Activated T-cell treated with anti-CD3 and anti-CD28 coated beads for 1 hour (primary cell): Measurements from ENCODE around the gene DGKI.

Source experiments
- DNase-seq: peaks from one replicate; pipeline ENCODE4 v3.0.0-alpha.2; 2020; ENCODE audit warnings: low read depth

The DGKI gene

GRCh38 chr7:137652721-137653120 is 194.1 kb downstream of the DGKI start:
- no peak for DNase-seq

- no peak for DNase-seq
Measured at GRCh38 chr7:137647905-137648565, 198.7 kb downstream of the DGKI start.

GRCh38 chr7:137642472-137642871 is 204.3 kb downstream of the DGKI start:
- DNase-seq, result no peak

- DNase-seq, result no peak
Measured at GRCh38 chr7:137642031-137642430, 204.7 kb downstream of the DGKI start.

- no peak for DNase-seq
Measured at GRCh38 chr7:137636376-137636775, 210.4 kb downstream of the DGKI start.

- no peak for DNase-seq
Measured at GRCh38 chr7:137635874-137636273, 210.9 kb downstream of the DGKI start.

GRCh38 chr7:137635132-137635531 is 211.6 kb downstream of the DGKI start:
- DNase-seq, result no peak

- no peak for DNase-seq
Measured at GRCh38 chr7:137634356-137634755, 212.4 kb downstream of the DGKI start.

- no peak for DNase-seq
Measured at GRCh38 chr7:137633133-137633532, 213.6 kb downstream of the DGKI start.

GRCh38 chr7:137628216-137628615 is 218.6 kb downstream of the DGKI start:
- DNase-seq, result no peak

- DNase-seq, result no peak
Measured at GRCh38 chr7:137626469-137627067, 220.2 kb downstream of the DGKI start.

- DNase-seq, result no peak
Measured at GRCh38 chr7:137625197-137625596, 221.6 kb downstream of the DGKI start.

GRCh38 chr7:137619181-137619580 is 227.6 kb downstream of the DGKI start:
- DNase-seq, result no peak

- no peak for DNase-seq
Measured at GRCh38 chr7:137618748-137619147, 228.0 kb downstream of the DGKI start.

- no peak for DNase-seq
Measured at GRCh38 chr7:137613006-137613525, 233.7 kb downstream of the DGKI start.

- DNase-seq, result no peak
Measured at GRCh38 chr7:137611606-137612005, 235.2 kb downstream of the DGKI start.

GRCh38 chr7:137609500-137609899 is 237.3 kb downstream of the DGKI start:
- no peak for DNase-seq

- no peak for DNase-seq
Measured at GRCh38 chr7:137606061-137606674, 240.6 kb downstream of the DGKI start.

- DNase-seq, result no peak
Measured at GRCh38 chr7:137603043-137603442, 243.7 kb downstream of the DGKI start.

- DNase-seq, result no peak
Measured at GRCh38 chr7:137601642-137602041, 245.1 kb downstream of the DGKI start.

- no peak for DNase-seq
Measured at GRCh38 chr7:137597856-137598255, 248.9 kb downstream of the DGKI start.

- no peak for DNase-seq
Measured at GRCh38 chr7:137593115-137593711, 253.6 kb downstream of the DGKI start.
